K562 (cell line): ENCODE measurements around the gene FUT4. TPM values are rescaled to one million over a fixed set of nuclear protein-coding genes. Genes with fewer than 3 reads are reported as not detected.

Experiments
- ARHGAP35 ChIP-seq: fragments of 450-650 bp; IDR thresholded peaks from 2 replicates; pipeline ENCODE4 v1.6.1; 2018; ENCODE audit not compliant: partially characterized antibody
- CEBPG ChIP-seq, 3 experiments: fragments of 200-800 bp in 1 of 3; sonication (Bioruptor generic) in 1 of 3; sonication (generic) in 1 of 3; formaldehyde crosslinking in 1 of 3; IDR thresholded peaks in 2 of 3; conservative IDR thresholded peaks in 1 of 3; 2 replicates each; pipeline versions ENCODE4 v1.6.1 to v1.8.0; 2016 to 2022; ENCODE audit warnings: missing compliant biosample characterization in 2 of 3, missing genetic modification characterization in 2 of 3, mild to moderate bottlenecking in 1 of 3, missing genetic modification reagents in 1 of 3
- CEBPZ ChIP-seq: fragments of 150-350 bp; IDR thresholded peaks from 2 replicates; pipeline ENCODE4 v1.6.1; 2014; ENCODE audit warnings: low read depth, mild to moderate bottlenecking, low read length, borderline replicate concordance
- DEAF1 ChIP-seq: fragments of 450-650 bp; formaldehyde crosslinking; IDR thresholded peaks from 2 replicates; pipeline ENCODE4 v1.4.0; 2020; ENCODE audit warnings: mild to moderate bottlenecking, moderate library complexity
- DIDO1 ChIP-seq: fragments of 450-650 bp; IDR thresholded peaks from 2 replicates; pipeline ENCODE4 v1.6.1; 2016; ENCODE audit warnings: low read depth, missing biosample characterization, missing genetic modification characterization
- EP400 ChIP-seq: fragments of 450-650 bp; IDR thresholded peaks from 2 replicates; pipeline ENCODE4 v1.6.1; 2017; ENCODE audit warnings: antibody characterized with exemption, mild to moderate bottlenecking, moderate library complexity
- HNRNPLL ChIP-seq: fragments of 200-400 bp; formaldehyde crosslinking; IDR thresholded peaks from 2 replicates; pipeline ENCODE4 v1.6.1; 2017; ENCODE audit warnings: low read length, low read depth, mild to moderate bottlenecking; ENCODE audit not compliant: poor library complexity, severe bottlenecking
- KHSRP ChIP-seq: fragments of 450-650 bp; IDR thresholded peaks from 2 replicates; pipeline ENCODE4 v1.6.1; 2017
- NBN ChIP-seq: fragments of 450-650 bp; IDR thresholded peaks from 2 replicates; pipeline ENCODE4 v1.6.1; 2016; ENCODE audit warnings: low read depth, mild to moderate bottlenecking
- PHF21A ChIP-seq: fragments of 450-650 bp; IDR thresholded peaks from 2 replicates; pipeline ENCODE4 v1.6.1; 2017; ENCODE audit warnings: low read depth, borderline replicate concordance
- polyA plus RNA-seq, 8 experiments: library from polyadenylated mRNA; depleted of rRNA in 4 of 8; stranded (reverse) in 5 of 8; unstranded in 3 of 8; fragments of >200 nt; fragmentation: Nextera tagmentation in 2 of 8; fragmentation: Illumina TruSeq in 1 of 8; extraction: Ambion mirVana in 2 of 8; extraction: Trizol in 1 of 8; gene quantifications; 2 replicates each; pipeline versions ENCODE4 v1.2.1 to v1.2.3, GENCODE V29; 2011 to 2014; ENCODE audit warnings: inconsistent platforms in 1 of 8, missing spikeins in 1 of 8
- total RNA-seq, 7 experiments: library from RNA; depleted of rRNA in 6 of 7; stranded (reverse); fragments of >200 nt in 6 of 7; fragmentation: Illumina TruSeq in 2 of 7; extraction: Trizol in 2 of 7; gene quantifications; 2 replicates each; pipeline versions ENCODE4 v1.2.1 to v1.2.3, GENCODE V29; 2011 to 2021; ENCODE audit warnings: low replicate concordance in 1 of 7
- TF ChIP-seq, protein P1 (sequence below), 3 experiments: fragments of 200-800 bp in 1 of 3; fragments of 250-450 bp in 1 of 3; fragments of 450-650 bp in 1 of 3; sonication (Bioruptor Pico) in 1 of 3; sonication (Bioruptor generic) in 1 of 3; formaldehyde crosslinking in 1 of 3; IDR thresholded peaks; 2 replicates each; pipeline versions ENCODE4 v1.6.1 to v1.8.0; 2016 to 2022; ENCODE audit warnings: mild to moderate bottlenecking in 2 of 3, missing genetic modification characterization in 2 of 3, missing compliant biosample characterization in 1 of 3, moderate library complexity in 1 of 3
- TF ChIP-seq, protein P2 (sequence below): fragments of 250-450 bp; sonication (Bioruptor Pico); IDR thresholded peaks from 2 replicates; pipeline ENCODE4 v1.5.0; 2021; ENCODE audit warnings: mild to moderate bottlenecking, borderline replicate concordance

The FUT4 gene
- total and polyA plus RNA-seq, 9 of the 15 experiments (the other 6 are each of a cell fraction or from before 2014, with no cell fraction given): 1.1 to 8.9 (median 5.5) TPM

- 0 out of 2 replicates have a peak, but pooled peaks have one; percentile 7 for TF ChIP-seq DEAF1 (CRISPR knock-in tag)
- TF ChIP-seq CEBPZ: no peak
- TF ChIP-seq, protein P1, sequence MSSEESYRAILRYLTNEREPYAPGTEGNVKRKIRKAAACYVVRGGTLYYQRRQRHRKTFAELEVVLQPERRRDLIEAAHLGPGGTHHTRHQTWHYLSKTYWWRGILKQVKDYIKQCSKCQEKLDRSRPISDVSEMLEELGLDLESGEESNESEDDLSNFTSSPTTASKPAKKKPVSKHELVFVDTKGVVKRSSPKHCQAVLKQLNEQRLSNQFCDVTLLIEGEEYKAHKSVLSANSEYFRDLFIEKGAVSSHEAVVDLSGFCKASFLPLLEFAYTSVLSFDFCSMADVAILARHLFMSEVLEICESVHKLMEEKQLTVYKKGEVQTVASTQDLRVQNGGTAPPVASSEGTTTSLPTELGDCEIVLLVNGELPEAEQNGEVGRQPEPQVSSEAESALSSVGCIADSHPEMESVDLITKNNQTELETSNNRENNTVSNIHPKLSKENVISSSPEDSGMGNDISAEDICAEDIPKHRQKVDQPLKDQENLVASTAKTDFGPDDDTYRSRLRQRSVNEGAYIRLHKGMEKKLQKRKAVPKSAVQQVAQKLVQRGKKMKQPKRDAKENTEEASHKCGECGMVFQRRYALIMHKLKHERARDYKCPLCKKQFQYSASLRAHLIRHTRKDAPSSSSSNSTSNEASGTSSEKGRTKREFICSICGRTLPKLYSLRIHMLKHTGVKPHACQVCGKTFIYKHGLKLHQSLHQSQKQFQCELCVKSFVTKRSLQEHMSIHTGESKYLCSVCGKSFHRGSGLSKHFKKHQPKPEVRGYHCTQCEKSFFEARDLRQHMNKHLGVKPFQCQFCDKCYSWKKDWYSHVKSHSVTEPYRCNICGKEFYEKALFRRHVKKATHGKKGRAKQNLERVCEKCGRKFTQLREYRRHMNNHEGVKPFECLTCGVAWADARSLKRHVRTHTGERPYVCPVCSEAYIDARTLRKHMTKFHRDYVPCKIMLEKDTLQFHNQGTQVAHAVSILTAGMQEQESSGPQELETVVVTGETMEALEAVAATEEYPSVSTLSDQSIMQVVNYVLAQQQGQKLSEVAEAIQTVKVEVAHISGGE (CRISPR knock-in tag; IDR thresholded peaks at IDR 0.05): peak in 2 of 3 experiments; percentile 69 to 94; a peak in 4 of 6 replicates
- no peak for TF ChIP-seq ARHGAP35
- TF ChIP-seq EP400: peak; percentile 85
- TF ChIP-seq HNRNPLL: peak; percentile 69
- TF ChIP-seq PHF21A: no peak
- TF ChIP-seq CEBPG (CRISPR knock-in tag; IDR thresholded peaks at IDR 0.05): 0 out of 2 replicates have a peak, but pooled peaks have one; percentile 34
- no peak for TF ChIP-seq CEBPG (tag; conservative IDR thresholded peaks at IDR 0.05 in 1 of 2, IDR thresholded peaks at IDR 0.05 in 1 of 2)
- no peak for TF ChIP-seq KHSRP
- no peak; the same call in 1 of the 2 replicates for TF ChIP-seq DIDO1 (tag)
- TF ChIP-seq, protein P2, sequence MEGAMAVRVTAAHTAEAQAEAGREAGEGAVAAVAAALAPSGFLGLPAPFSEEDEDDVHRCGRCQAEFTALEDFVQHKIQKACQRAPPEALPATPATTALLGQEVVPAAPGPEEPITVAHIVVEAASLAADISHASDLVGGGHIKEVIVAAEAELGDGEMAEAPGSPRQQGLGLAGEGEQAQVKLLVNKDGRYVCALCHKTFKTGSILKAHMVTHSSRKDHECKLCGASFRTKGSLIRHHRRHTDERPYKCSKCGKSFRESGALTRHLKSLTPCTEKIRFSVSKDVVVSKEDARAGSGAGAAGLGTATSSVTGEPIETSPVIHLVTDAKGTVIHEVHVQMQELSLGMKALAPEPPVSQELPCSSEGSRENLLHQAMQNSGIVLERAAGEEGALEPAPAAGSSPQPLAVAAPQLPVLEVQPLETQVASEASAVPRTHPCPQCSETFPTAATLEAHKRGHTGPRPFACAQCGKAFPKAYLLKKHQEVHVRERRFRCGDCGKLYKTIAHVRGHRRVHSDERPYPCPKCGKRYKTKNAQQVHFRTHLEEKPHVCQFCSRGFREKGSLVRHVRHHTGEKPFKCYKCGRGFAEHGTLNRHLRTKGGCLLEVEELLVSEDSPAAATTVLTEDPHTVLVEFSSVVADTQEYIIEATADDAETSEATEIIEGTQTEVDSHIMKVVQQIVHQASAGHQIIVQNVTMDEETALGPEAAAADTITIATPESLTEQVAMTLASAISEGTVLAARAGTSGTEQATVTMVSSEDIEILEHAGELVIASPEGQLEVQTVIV (CRISPR knock-in tag): no peak
- peak; percentile 88; the same call in 1 of the 2 replicates for TF ChIP-seq NBN
These were observed at the start of gene FUT4 (continued) for GRCh38 chr11:94543695-94544645.
